ENCODE results near the gene NCAM2. TPM values are rescaled to one million over a fixed set of nuclear protein-coding genes. Genes with fewer than 3 reads are reported as not detected.
A peak's percentile ranks its signal among the peaks of the same experiment; 100 is the strongest.

NCAM2 gene
- polyA plus RNA-seq, 3 donors: not detected

DNA sequence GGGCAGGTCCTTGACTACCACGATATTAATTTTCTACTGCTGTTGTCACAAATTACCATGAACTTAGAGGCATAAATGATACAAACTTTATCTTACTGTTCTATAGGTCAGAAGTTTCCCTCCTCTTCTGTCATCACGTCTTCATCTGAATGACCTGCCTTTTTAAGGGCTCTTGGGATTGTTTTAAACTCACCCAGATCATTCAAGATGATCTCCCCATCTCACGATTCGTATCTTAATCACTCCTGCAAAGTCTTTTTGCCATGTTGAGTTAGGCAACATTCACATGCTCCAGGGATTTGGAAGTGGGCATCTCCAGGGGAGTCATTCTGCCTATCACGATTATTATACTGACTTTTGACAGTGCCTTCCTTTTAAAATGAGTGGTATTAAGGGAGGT, 32.1 kb downstream of the NCAM2 start:
- TF ChIP-seq, protein P1, sequence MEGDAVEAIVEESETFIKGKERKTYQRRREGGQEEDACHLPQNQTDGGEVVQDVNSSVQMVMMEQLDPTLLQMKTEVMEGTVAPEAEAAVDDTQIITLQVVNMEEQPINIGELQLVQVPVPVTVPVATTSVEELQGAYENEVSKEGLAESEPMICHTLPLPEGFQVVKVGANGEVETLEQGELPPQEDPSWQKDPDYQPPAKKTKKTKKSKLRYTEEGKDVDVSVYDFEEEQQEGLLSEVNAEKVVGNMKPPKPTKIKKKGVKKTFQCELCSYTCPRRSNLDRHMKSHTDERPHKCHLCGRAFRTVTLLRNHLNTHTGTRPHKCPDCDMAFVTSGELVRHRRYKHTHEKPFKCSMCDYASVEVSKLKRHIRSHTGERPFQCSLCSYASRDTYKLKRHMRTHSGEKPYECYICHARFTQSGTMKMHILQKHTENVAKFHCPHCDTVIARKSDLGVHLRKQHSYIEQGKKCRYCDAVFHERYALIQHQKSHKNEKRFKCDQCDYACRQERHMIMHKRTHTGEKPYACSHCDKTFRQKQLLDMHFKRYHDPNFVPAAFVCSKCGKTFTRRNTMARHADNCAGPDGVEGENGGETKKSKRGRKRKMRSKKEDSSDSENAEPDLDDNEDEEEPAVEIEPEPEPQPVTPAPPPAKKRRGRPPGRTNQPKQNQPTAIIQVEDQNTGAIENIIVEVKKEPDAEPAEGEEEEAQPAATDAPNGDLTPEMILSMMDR (IDR thresholded peaks at IDR 0.05): no peak
- Mint-ChIP-seq H3K9me3 (peaks cover 0 to 8% (median 3%) of the 10 kb centered on the region in 7 donors), H3K4me1 (peaks cover 49% of the 10 kb centered on the region), H3K4me3 (no peak overlapping the region), H3K27ac (no peak overlapping the region), H3K27me3 (ENCODE audit: low read depth in 3 of 3) (peaks cover 0 to 2% (median 0%) of the 10 kb centered on the region in 3 donors), H3K36me3 (no peaks in the 10 kb centered on the region)
- Histone ChIP-seq H3K79me2 (ENCODE audit: insufficient read depth, low read length) (no peaks in the 10 kb centered on the region), H4K20me1 (ENCODE audit: insufficient read depth, low read length) (no peaks in the 10 kb centered on the region), H3K9me3 (replicated peaks in 1 of 2; ENCODE audit: control insufficient read depth in 1 of 2, insufficient read depth in 1 of 2, low read length in 2 of 2) (no peaks in the 10 kb centered on the region), H2AFZ (ENCODE audit: insufficient read depth, low read depth, low read length, poor library complexity, severe bottlenecking) (peak overlapping the region; percentile 53), H3K4me2 (replicated peaks; ENCODE audit: extremely low read depth, low read length, poor library complexity, severe bottlenecking) (no peak overlapping the region), H3K4me3 (replicated peaks in 1 of 3; ENCODE audit: low read depth in 2 of 3, low read length in 3 of 3) (no peak overlapping the region), H3K27ac (ENCODE audit: low read depth in 1 of 2, low read length in 2 of 2) (no peak overlapping the region), H3K36me3 (replicated peaks in 1 of 2; ENCODE audit: control insufficient read depth in 1 of 2, insufficient read depth in 2 of 2, low read length in 2 of 2) (no peaks in the 10 kb centered on the region), H3K9ac (ENCODE audit: insufficient read depth, low read length, poor library complexity, severe bottlenecking) (no peak overlapping the region), H3K27me3 (ENCODE audit: control insufficient read depth in 2 of 2, insufficient read depth in 2 of 2, low read length in 2 of 2) (no peaks in the 10 kb centered on the region), H3K4me1 (ENCODE audit: control insufficient read depth in 1 of 2, insufficient read depth in 2 of 2, low read length in 2 of 2) (peaks cover 28 to 42% of the 10 kb centered on the region in 2 donors)
- WGBS (ENCODE audit: insufficient coverage): 88% methylated on average over 1 of the region's 5 CpGs
- intact Hi-C loops (cut with micrococcal nuclease): no loop called here
- DNase-seq: no peak

DNA sequence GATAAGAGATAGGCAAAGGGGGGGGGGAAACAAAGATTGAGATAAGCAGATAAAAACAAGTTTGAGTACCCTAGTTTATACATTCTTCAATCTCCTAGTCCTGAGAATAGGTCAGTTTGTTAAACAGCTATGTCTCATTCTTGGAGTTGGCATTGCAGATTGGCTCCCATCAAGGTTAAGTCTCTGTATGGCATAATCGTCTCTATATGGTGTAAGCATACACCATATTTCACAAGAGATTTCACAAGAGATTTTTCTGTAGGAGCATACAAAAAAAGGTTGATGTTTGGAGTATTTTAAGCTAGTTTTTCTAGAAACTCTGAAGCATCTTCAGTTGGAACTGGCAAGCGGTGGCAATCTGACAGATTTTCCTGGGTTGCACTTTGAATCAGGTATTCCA, 35.8 kb downstream of the NCAM2 start:
- TF ChIP-seq, protein P1 (IDR thresholded peaks at IDR 0.05): no peak
- H3K36me3 ChIP-seq (replicated peaks in 1 of 2; ENCODE audit: control insufficient read depth in 1 of 2, insufficient read depth in 2 of 2, low read length in 2 of 2): no peaks in the 10 kb centered on the region
- H3K4me2 ChIP-seq (replicated peaks; ENCODE audit: extremely low read depth, low read length, poor library complexity, severe bottlenecking): no peak overlapping the region
- intact Hi-C loops (cut with micrococcal nuclease): no loop called here
- H3K9ac ChIP-seq (ENCODE audit: insufficient read depth, low read length, poor library complexity, severe bottlenecking): no peak overlapping the region
- Mint-ChIP-seq H3K4me1 (peaks cover 36% of the 10 kb centered on the region), H3K27ac (peak overlapping the region in 1 of 7 donors; percentile 73), H3K9me3 (peaks cover 0 to 6% (median 0%) of the 10 kb centered on the region in 7 donors), H3K36me3 (no peaks in the 10 kb centered on the region), H3K27me3 (ENCODE audit: low read depth in 3 of 3) (peaks cover 0 to 2% (median 0%) of the 10 kb centered on the region in 3 donors), H3K4me3 (no peak overlapping the region)
- H4K20me1 ChIP-seq (ENCODE audit: insufficient read depth, low read length): no peaks in the 10 kb centered on the region
- peak overlapping the region in 1 of 3 experiments; percentile 19 for H3K4me3 ChIP-seq (replicated peaks in 1 of 3; ENCODE audit: low read depth in 2 of 3, low read length in 3 of 3)
- no peaks in the 10 kb centered on the region for H3K9me3 ChIP-seq (replicated peaks in 1 of 2; ENCODE audit: control insufficient read depth in 1 of 2, insufficient read depth in 1 of 2, low read length in 2 of 2)
- H3K27ac ChIP-seq (ENCODE audit: low read depth in 1 of 2, low read length in 2 of 2): no peak overlapping the region
- peak; percentile 6 to 51 (median 46) for DNase-seq
- 22% methylated on average over 1 of the region's 2 CpGs for WGBS (ENCODE audit: insufficient coverage)
- H2AFZ ChIP-seq (ENCODE audit: insufficient read depth, low read depth, low read length, poor library complexity, severe bottlenecking): no peak overlapping the region
- H3K79me2 ChIP-seq (ENCODE audit: insufficient read depth, low read length): no peaks in the 10 kb centered on the region
- H3K27me3 ChIP-seq (ENCODE audit: control insufficient read depth in 2 of 2, insufficient read depth in 2 of 2, low read length in 2 of 2): no peaks in the 10 kb centered on the region
- peaks cover 24 to 29% of the 10 kb centered on the region in 2 donors for H3K4me1 ChIP-seq (ENCODE audit: control insufficient read depth in 1 of 2, insufficient read depth in 2 of 2, low read length in 2 of 2)

Data from CD14-positive monocyte (primary cell).